CD4-positive, alpha-beta T cell treated with Interleukin-12 subunit alpha and Interleukin-12 subunit beta, for 1 hour (primary cell): ENCODE measurements around the gene ATXN1.

ENCODE experiments used
- DNase-seq: peaks from one replicate; pipeline ENCODE4 v3.0.0-alpha.2; 2020

The ATXN1 gene

GRCh38 chr6:16670617-16671051 lies 90.6 kb downstream of the ATXN1 start:
- DNase-seq: no peak

GRCh38 chr6:16670183-16670582 lies 91.1 kb downstream of the ATXN1 start:
- no peak for DNase-seq

GRCh38 chr6:16669227-16669626 lies 92.0 kb downstream of the ATXN1 start:
- peak; percentile 73 for DNase-seq

- no peak for DNase-seq
Measured at GRCh38 chr6:16667509-16667908, 93.8 kb downstream of the ATXN1 start.

DNA sequence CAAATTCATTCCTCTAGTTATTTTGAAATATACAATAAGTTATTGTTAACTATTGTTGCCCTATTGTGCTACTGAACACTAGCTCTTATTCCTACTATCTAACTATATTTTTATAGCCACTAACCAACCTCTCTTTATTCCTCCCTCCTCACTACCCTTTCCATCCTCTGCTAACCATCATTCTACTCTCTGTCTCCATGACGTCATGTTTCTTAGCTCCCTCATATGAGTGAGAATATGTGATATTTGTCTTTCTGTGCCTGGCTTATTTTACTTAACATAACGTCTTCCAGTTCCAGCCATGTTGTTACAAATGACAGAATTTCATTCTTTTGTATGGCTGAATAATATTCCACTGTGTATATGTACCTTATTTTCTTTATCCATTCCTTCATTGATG lies 95.3 kb downstream of the ATXN1 start:
- no peak for DNase-seq

GRCh38 chr6:16665182-16665581 lies 96.1 kb downstream of the ATXN1 start:
- DNase-seq: no peak

DNA sequence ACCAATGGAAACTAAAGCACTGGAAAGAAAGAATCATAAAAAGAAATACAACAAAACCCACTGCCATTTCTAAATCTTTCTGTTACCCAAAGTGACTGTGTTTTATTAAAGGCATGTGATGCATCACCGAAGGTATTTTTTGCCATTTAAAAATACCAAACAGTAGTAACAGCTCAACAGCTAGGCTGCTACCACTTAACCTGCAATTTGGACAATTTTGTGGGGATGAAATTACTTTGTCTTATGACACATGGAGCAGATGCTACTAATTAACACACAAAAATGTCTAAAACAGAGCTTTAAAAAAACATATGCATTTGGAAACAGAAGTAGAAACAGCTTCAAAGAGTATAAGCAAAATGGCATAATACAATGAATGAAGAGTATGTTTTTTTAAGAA lies 97.4 kb downstream of the ATXN1 start:
- DNase-seq: no peak

GRCh38 chr6:16660157-16660497 lies 101.1 kb downstream of the ATXN1 start:
- DNase-seq: no peak

GRCh38 chr6:16659466-16660156 lies 101.6 kb downstream of the ATXN1 start:
- no peak for DNase-seq

- no peak for DNase-seq
Measured at GRCh38 chr6:16658348-16659034, 102.8 kb downstream of the ATXN1 start.

- DNase-seq: peak; percentile 46
Measured at GRCh38 chr6:16657768-16658167, 103.5 kb downstream of the ATXN1 start.

DNA sequence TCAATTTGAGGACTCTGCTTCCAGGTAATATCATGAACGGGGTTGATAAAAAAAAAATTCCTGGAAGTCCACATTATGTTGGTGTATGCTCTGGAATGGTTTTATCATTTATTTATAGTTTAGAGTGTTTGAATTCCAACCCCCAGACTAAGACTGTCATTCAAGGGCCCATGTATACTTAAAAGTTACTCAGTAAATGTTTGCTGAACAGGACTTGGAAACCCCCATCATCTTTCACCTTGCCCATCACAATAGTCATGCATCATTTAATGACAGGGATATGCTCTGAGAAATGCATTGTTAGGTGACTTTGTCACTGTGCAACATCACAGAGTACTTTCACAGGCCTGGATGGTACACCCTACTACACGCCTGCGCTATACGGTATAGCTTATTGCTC lies 104.8 kb downstream of the ATXN1 start:
- no peak for DNase-seq

DNA sequence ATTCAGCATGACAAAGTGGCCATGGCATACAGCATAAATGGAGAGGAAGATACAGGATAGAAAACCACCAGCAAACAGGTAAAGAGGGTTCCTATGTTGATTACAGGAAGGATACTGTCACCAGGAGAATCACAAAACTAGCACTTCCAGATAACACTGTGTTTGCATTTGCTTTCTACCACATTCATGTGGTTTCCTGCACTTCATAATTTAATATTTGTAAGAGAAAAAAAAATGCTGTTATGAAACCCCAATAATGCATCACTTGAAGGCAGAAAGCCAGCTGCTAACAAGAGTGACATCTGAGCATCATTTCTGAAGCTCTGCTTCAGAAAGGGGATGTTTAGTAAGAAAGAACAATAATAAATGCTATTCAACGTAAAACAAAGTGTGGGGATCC lies 106.6 kb downstream of the ATXN1 start:
- DNase-seq: peak; percentile 55

DNA sequence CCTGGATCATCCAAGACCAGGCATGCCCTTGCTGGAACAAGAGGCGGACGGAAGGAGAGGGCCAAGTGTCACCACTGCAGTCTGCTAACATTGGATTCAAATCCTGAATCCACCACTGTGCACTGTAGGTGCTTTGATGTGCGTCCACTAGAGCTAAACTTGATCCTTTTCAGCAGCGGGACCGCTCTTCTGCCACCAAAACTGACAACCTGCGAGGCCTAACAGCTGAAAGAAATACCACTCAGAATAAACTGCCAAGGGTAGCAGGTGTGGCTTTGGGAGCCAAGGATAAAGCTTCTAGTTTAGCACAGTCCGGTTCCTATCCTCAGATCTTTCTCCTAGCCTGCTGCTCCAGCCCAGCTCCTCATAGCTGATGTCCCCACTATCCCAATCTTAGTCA lies 108.0 kb downstream of the ATXN1 start:
- no peak for DNase-seq

GRCh38 chr6:16651871-16652270 lies 109.4 kb downstream of the ATXN1 start:
- peak; percentile 70 for DNase-seq

DNA sequence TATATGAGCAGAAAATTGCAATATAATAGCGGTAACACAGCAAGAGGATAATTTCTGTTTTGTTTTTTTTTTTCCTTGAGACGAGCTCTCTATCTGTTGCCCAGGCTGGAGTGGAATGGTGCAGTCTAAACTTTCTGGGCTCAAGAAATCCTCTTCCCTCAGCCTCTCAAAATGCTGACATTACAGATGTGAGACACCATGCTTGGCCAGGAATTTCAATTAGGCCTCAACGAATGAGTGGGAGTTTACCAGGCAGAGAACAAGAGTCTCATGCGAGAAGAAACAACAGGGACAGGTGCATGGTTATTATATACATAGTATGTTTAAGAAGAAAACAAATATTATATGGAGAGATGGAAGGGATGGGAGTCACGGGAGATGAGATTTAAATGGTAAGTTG lies 111.4 kb downstream of the ATXN1 start:
- DNase-seq: no peak

DNA sequence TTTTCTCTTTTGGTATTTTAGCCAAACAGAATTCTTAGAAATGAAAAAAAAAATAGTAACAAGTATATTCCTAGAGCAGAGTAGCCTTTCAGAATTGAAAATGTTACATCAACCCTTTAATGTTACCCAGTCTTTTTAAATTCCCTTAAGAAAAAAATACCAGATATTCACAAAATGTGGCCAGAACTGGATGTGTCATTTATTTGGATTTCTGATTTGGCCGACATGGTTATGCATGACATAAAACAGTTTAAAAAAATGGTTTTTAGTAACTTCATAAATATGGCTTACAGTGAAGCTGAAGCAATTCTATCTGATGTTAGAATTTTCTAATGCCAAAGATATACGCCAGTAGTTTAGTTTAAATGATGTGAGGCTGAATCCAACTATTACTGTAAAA lies 112.0 kb downstream of the ATXN1 start:
- DNase-seq: no peak

DNA sequence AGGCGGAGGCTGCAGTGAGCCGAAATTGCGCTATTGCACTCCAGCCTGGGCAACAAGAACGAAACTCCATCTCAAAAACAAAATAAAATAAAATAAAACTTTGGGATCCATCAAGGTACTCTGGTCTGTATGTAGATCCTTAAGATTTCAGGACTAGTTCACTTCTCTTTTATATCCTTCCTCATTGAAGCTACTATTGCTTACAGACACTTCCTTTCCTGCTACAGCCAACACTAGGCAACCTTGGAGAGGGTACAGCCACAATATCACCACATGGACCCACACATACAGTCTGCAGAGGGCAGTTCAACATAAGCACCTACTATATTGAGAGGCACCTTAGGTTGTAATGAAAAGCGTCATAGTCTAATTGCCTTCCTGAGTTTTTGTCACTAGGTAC lies 113.3 kb downstream of the ATXN1 start:
- DNase-seq: no peak

GRCh38 chr6:16647422-16647821 lies 113.8 kb downstream of the ATXN1 start:
- no peak for DNase-seq

DNA sequence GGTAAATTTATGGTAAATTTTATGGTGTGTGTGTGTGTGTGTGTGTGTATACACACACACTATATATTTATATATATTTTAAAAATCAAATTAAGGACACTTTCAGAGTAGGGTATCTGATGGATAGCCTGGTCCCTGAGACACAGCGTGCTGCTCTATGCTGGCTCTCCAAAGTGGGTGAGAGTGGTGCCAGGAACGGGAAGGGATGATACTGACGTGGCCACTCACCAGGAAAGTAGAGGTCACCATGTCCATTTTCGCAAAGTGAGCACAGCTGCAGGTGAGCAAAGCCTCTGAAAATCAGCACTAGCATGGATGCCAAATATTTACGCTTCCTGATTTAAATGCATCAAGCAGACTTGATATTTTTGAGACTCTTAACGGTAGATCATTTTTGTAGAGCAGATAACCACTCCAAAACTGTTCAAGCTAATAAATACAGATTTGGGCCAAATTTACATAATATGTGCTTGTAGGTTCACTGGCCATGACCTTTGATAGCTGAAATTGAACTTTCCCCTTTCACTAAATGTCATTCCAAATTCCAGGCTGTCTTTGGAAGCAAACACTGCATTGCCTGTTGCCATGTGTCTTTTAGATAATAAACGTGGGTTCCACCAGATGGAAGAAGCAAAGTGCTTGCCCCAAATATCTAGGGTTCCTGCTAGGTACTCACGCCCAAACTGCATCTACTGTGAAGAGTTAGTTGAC lies 116.6 kb downstream of the ATXN1 start:
- DNase-seq: no peak

GRCh38 chr6:16639684-16640480 lies 121.4 kb downstream of the ATXN1 start:
- DNase-seq: no peak

- DNase-seq: no peak
Measured at GRCh38 chr6:16637635-16638034, 123.6 kb downstream of the ATXN1 start.
